H1 (cell line): ENCODE results near the gene RBM8A. TPM values are rescaled to one million over a fixed set of nuclear protein-coding genes. Genes with fewer than 3 reads are reported as not detected.

Source experiments
- CHD2 ChIP-seq: IDR thresholded peaks from 2 replicates; pipeline ENCODE4 v1.6.1; 2012; ENCODE audit warnings: low read length, improper control_type of control experiment
- JUN ChIP-seq: IDR thresholded peaks from 2 replicates; pipeline ENCODE4 v1.6.1; 2011; ENCODE audit warnings: low read depth, mild to moderate bottlenecking, improper control_type of control experiment, low read length
- POLR2A ChIP-seq, 2 experiments: IDR thresholded peaks; 1 replicate in 1 of 2; 2 replicates in 1 of 2; pipeline ENCODE4 v1.6.1; 2011; ENCODE audit warnings: low read depth in 2 of 2, low read length in 2 of 2, mild to moderate bottlenecking in 2 of 2; ENCODE audit errors: control extremely low read depth in 1 of 2
- RBBP5 ChIP-seq: IDR thresholded peaks from 2 replicates; pipeline ENCODE4 v1.7.1; 2012; ENCODE audit warnings: low read depth, mild to moderate bottlenecking, inconsistent platforms, low read length, moderate library complexity, borderline replicate concordance
- SIRT6 ChIP-seq: IDR thresholded peaks from one replicate; pipeline ENCODE4 v1.7.1; 2012; ENCODE audit warnings: low read length, inconsistent platforms
- SIX5 ChIP-seq: IDR thresholded peaks from 2 replicates; pipeline ENCODE4 v1.6.1; 2011; ENCODE audit warnings: mild to moderate bottlenecking, low read depth, low read length
- SP4 ChIP-seq: IDR thresholded peaks from 2 replicates; pipeline ENCODE4 v1.6.1; 2012; ENCODE audit warnings: low read length, inconsistent platforms
- TAF7 ChIP-seq: optimal IDR thresholded peaks from 2 replicates; pipeline ENCODE3; 2011; ENCODE audit warnings: low read depth, mild to moderate bottlenecking, inconsistent platforms, low read length, moderate library complexity, borderline replicate concordance
- TCF12 ChIP-seq: IDR thresholded peaks from 2 replicates; pipeline ENCODE4 v1.6.1; 2011; ENCODE audit warnings: low read depth, mild to moderate bottlenecking, low read length
- YY1 ChIP-seq: IDR thresholded peaks from 2 replicates; pipeline ENCODE4 v1.6.1; 2011; ENCODE audit warnings: low read depth, mild to moderate bottlenecking, low read length
- polyA plus RNA-seq, 7 experiments: library from polyadenylated mRNA; depleted of rRNA in 3 of 7; stranded (reverse) in 5 of 7; unstranded in 2 of 7; fragments of >200 nt in 5 of 7; fragments of 200-250 nt in 2 of 7; gene quantifications; 1 replicate in 5 of 7; 2 replicates in 1 of 7; 4 replicates in 1 of 7; pipeline versions ENCODE4 v1.2.1 to v1.2.3, GENCODE V29; 2011 to 2013; ENCODE audit warnings: missing spikeins in 2 of 7, mixed read lengths in 2 of 7
- total RNA-seq: library from RNA; stranded (reverse); fragmentation: NEBNext Ultra II Directional; extraction: Animal tissue kit (Norgen Biotek cat#: 25700); gene quantifications from 2 replicates; pipeline ENCODE4 v1.2.1, GENCODE V29; 2021

RBM8A gene
- total and polyA plus RNA-seq, 2 of the 8 experiments (the other 6 are each of a cell fraction or from before 2014, with no cell fraction given) = 125 to 216 TPM

DNA sequence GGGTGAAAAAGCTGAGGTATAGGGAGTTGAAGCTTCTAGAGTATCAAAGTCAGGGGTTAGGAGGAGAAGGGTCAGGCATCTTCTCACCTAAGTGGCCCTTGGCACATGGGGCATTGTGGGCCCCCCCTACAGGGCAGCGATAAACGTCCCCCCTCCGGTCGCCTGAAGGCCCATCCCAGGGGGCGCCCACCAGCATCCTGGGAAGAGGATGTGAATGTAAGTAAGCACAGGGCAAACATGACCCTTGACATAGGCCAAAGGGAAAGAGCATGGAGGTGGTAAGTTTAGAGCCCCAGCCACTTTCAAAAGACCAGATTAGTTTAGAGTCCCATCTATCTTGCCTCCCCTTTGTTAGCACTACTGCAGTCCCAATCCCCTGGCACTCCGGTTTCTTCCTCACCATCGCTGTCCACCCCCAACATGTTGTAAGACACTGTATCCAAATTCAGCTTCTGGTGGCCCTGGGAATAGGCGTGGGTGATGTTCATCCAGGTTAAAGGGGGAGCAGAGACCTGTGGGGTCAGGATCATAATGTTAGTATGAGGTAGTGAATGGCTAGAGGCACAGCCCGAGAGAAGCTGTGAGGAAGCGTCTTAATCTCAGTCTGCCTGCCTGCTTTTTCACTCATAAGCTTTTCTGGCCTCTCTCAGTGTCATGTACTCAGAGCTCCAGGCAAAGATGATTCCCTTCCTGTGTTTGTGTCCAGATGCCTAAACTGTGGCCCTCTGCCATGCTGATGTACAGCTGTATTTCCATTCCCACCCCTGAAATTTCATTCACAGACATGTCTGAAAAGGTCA lies 20.1 kb downstream of the RBM8A start (continued):
- TF ChIP-seq RBBP5 = no peak
- no peak for TF ChIP-seq TCF12
- TF ChIP-seq YY1 = no peak
- TF ChIP-seq POLR2A (IDR thresholded peaks at IDR 0.05; ENCODE audit: control extremely low read depth in 1 of 2, low read depth in 2 of 2, low read length in 2 of 2) = no peak
- TF ChIP-seq JUN = no peak
- no peak for TF ChIP-seq CHD2
- no peak for TF ChIP-seq SIRT6
- no peak for TF ChIP-seq TAF7
- no peak for TF ChIP-seq SP4
- TF ChIP-seq SIX5 = no peak
